Upper lobe of right lung (tissue), 1 donor: ENCODE data around the gene SFRP5. TPM values are rescaled to one million over a fixed set of nuclear protein-coding genes. Genes with fewer than 3 reads are reported as not detected.

Source experiments
- ATAC-seq: fragments of 200-7000 bp; cut with Tn5 transposase; one replicate; pipeline ENCODE4 v1.9.1; 2020; ENCODE audit warnings: mild to moderate bottlenecking, moderate library complexity
- DNase-seq: peaks from one replicate; pipeline ENCODE4 v3.0.0-alpha.2; 2020
- H3K27ac ChIP-seq: fragments of 200-600 bp; one replicate; pipeline ENCODE4 v1.8.0; 2022
- H3K27me3 ChIP-seq: fragments of 200-600 bp; one replicate; pipeline ENCODE4 v1.8.0; 2022; ENCODE audit warnings: mild to moderate bottlenecking
- H3K36me3 ChIP-seq: fragments of 200-600 bp; one replicate; pipeline ENCODE4 v1.8.0; 2022
- H3K4me1 ChIP-seq: fragments of 200-600 bp; one replicate; pipeline ENCODE4 v1.8.0; 2022
- H3K4me3 ChIP-seq: fragments of 200-600 bp; one replicate; pipeline ENCODE4 v1.8.0; 2022; ENCODE audit warnings: mild to moderate bottlenecking
- H3K9me3 ChIP-seq: fragments of 200-600 bp; one replicate; pipeline ENCODE4 v1.8.0; 2022
- intact Hi-C: fragments of 100-400 bp; cut with DNase I; formaldehyde crosslinking; loops from one replicate; pipeline ENCODE4 v1.11.0; 2022
- total RNA-seq: library from RNA; stranded (reverse); fragmentation: NEBNext Ultra II Directional; extraction: Animal tissue kit (Norgen Biotek cat#: 25700); gene quantifications from one replicate; pipeline ENCODE4 v1.2.1, GENCODE V29; 2021
- TF ChIP-seq, protein P1 (sequence below): fragments of 200-600 bp; IDR thresholded peaks from one replicate; pipeline ENCODE4 v1.8.0; 2022; ENCODE audit warnings: antibody characterized with exemption
- donor health status: DM: no; HTN: yes; CAD: no; lungs with severe emphysema.

Gene SFRP5
- total RNA-seq, 1 donor from 2014 or later: 3.0 TPM

DNA sequence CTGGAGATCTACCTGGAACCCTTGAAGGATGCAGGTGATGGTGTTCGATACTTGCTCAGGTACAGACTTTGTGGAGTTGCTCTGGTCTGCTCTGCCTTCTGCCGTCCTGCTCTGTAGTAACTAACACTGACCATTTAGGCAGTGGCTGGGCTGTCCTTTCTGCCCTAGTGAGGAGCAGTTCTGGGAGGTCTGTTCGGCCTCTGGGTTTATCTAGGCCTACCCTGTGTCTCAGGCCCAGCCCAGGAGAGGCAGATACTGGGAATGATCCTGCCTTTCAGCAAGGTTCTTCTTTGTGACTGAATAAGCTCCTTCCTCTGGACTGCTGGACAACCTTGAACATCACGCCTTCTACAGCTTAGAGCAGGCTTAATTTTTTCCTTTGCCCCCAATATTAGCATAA lies 33.2 kb downstream of the SFRP5 start:
- ATAC-seq: no peak
- H3K4me1 ChIP-seq: peaks cover 17% of the 10 kb centered on the region
- H3K36me3 ChIP-seq: peaks cover 39% of the 10 kb centered on the region
- H3K27me3 ChIP-seq: no peaks in the 10 kb centered on the region
- TF ChIP-seq, protein P1, sequence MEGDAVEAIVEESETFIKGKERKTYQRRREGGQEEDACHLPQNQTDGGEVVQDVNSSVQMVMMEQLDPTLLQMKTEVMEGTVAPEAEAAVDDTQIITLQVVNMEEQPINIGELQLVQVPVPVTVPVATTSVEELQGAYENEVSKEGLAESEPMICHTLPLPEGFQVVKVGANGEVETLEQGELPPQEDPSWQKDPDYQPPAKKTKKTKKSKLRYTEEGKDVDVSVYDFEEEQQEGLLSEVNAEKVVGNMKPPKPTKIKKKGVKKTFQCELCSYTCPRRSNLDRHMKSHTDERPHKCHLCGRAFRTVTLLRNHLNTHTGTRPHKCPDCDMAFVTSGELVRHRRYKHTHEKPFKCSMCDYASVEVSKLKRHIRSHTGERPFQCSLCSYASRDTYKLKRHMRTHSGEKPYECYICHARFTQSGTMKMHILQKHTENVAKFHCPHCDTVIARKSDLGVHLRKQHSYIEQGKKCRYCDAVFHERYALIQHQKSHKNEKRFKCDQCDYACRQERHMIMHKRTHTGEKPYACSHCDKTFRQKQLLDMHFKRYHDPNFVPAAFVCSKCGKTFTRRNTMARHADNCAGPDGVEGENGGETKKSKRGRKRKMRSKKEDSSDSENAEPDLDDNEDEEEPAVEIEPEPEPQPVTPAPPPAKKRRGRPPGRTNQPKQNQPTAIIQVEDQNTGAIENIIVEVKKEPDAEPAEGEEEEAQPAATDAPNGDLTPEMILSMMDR: no peak
- no peak for DNase-seq
- no peak overlapping the region for H3K27ac ChIP-seq
- H3K9me3 ChIP-seq: no peaks in the 10 kb centered on the region
- H3K4me3 ChIP-seq: no peak overlapping the region
- intact Hi-C loops: loop anchor here (10.0 kb wide), 1 partner anchor 64 kb away; no protein-coding TSS in a partner anchor

GRCh38 chr10:97737770-97738265 lies 34.0 kb downstream of the SFRP5 start:
- ATAC-seq (no peak), DNase-seq (no peak)
- Histone ChIP-seq H3K4me1 (peaks cover 17% of the 10 kb centered on the region), H3K27ac (peak overlapping the region; percentile 98), H3K36me3 (peaks cover 31% of the 10 kb centered on the region), H3K27me3 (no peaks in the 10 kb centered on the region), H3K4me3 (peak overlapping the region; percentile 99), H3K9me3 (no peaks in the 10 kb centered on the region)
- TF ChIP-seq, protein P1: no peak
- intact Hi-C loops: loop anchor here (10.0 kb wide), 1 partner anchor 63 kb away; no protein-coding TSS in a partner anchor

GRCh38 chr10:97736902-97737769 lies 34.7 kb downstream of the SFRP5 start, which contains the start of gene ZFYVE27:
ZFYVE27 (plus strand) TSS chr10:97737128; CDS start chr10:97738478, 1,350 bp downstream.
- Histone ChIP-seq H3K4me1 (peaks cover 17% of the 10 kb centered on the region), H3K9me3 (no peaks in the 10 kb centered on the region), H3K27ac (peak within 1 kb of the TSS; percentile 98), H3K36me3 (peaks cover 26% of the 10 kb centered on the region), H3K4me3 (peak within 1 kb of the TSS; percentile 99), H3K27me3 (no peaks in the 10 kb centered on the region)
- peak; percentile 96 for ATAC-seq
- DNase-seq: peak; percentile 99
- TF ChIP-seq, protein P1: no peak
- intact Hi-C loops: loop anchor here (10.0 kb wide), 1 partner anchor 62 kb away; no protein-coding TSS in a partner anchor

DNA sequence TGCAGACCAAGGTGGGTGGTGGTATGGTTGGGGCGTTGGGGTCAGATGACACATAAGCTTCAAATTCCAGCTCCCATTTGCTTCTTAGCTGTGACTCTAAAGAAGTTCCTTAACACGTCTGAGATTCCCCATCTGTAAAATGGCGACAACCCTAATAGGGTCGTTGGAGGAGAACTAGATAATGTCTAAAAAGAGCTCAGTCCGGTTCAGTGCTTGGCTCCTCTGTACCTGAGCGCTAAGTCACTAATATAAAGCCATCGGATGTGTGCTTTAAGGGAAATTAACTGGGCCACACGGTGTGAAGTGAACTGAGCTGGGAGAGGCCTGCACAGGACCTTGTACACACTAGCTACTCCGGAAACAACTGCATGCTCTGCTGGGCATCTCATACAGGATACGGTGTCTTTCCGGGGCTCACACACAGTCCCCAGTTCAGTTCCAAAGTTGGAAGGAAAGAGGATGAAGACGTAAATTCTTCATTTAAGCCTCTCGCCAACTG lies 35.3 kb downstream of the SFRP5 start:
- Histone ChIP-seq H3K36me3 (peaks cover 26% of the 10 kb centered on the region), H3K27me3 (no peaks in the 10 kb centered on the region), H3K9me3 (no peaks in the 10 kb centered on the region), H3K4me1 (peaks cover 17% of the 10 kb centered on the region), H3K4me3 (peak overlapping the region; percentile 99), H3K27ac (peak overlapping the region; percentile 98)
- TF ChIP-seq, protein P1: no peak
- ATAC-seq: peak; percentile 3
- no peak for DNase-seq
- intact Hi-C loops: loop anchor here (10.0 kb wide), 1 partner anchor 62 kb away; no protein-coding TSS in a partner anchor

GRCh38 chr10:97734021-97734420 lies 37.8 kb downstream of the SFRP5 start:
- Histone ChIP-seq H3K36me3 (peaks cover 5% of the 10 kb centered on the region), H3K27ac (no peak overlapping the region), H3K4me3 (no peak overlapping the region), H3K4me1 (peaks cover 17% of the 10 kb centered on the region), H3K27me3 (no peaks in the 10 kb centered on the region), H3K9me3 (no peaks in the 10 kb centered on the region)
- intact Hi-C loops: loop anchor here (10.0 kb wide), 1 partner anchor 59 kb away; no protein-coding TSS in a partner anchor
- ATAC-seq (no peak), DNase-seq (no peak)
- TF ChIP-seq, protein P1: no peak
